Stimulated activated CD4-positive, alpha-beta T cell treated with anti-CD3 and anti-CD28 coated beads, Interleukin-4, amount 100 ng/mL, for 4 hours (primary cell): ENCODE results near the gene PPM1M.
A peak's percentile ranks its signal among the peaks of the same experiment; 100 is the strongest.

Experiments used
- DNase-seq, 2 experiments: peaks; one replicate each; pipeline ENCODE4 v3.0.0-alpha.2; 2020

The PPM1M gene

GRCh38 chr3:52216585-52217408 lies 28.8 kb upstream of the PPM1M start:
- peak in 1 of 2 experiments; percentile 75 for DNase-seq

- peak in 1 of 2 experiments; percentile 28 for DNase-seq
Measured at GRCh38 chr3:52217409-52217805, 28.2 kb upstream of the PPM1M start.

GRCh38 chr3:52218026-52218425 lies 27.5 kb upstream of the PPM1M start:
- no peak for DNase-seq

- no peak for DNase-seq
Measured at GRCh38 chr3:52218454-52218853, 27.1 kb upstream of the PPM1M start.

- DNase-seq: no peak
Measured at GRCh38 chr3:52218937-52219650, 26.5 kb upstream of the PPM1M start.

GRCh38 chr3:52220380-52221026 lies 25.1 kb upstream of the PPM1M start:
- DNase-seq: peak; percentile 74 to 89

GRCh38 chr3:52221141-52221562 lies 24.4 kb upstream of the PPM1M start:
- no peak for DNase-seq

- DNase-seq: peak in 1 of 2 experiments; percentile 37
Measured at GRCh38 chr3:52221563-52222318, 23.8 kb upstream of the PPM1M start.

GRCh38 chr3:52222319-52223221 lies 23.0 kb upstream of the PPM1M start:
- no peak for DNase-seq

GRCh38 chr3:52223449-52224408 lies 21.8 kb upstream of the PPM1M start:
- no peak for DNase-seq

GRCh38 chr3:52225452-52226228 lies 19.9 kb upstream of the PPM1M start, which contains the start of gene TLR9:
TLR9 (minus strand) TSS chr3:52225645; CDS start chr3:52225529, 116 bp downstream.
- DNase-seq: no peak

- no peak for DNase-seq
Measured at GRCh38 chr3:52226229-52226817, 19.2 kb upstream of the PPM1M start.

GRCh38 chr3:52227117-52227516 lies 18.4 kb upstream of the PPM1M start:
- DNase-seq: no peak

- no peak for DNase-seq
Measured at GRCh38 chr3:52227766-52228165, 17.8 kb upstream of the PPM1M start.

GRCh38 chr3:52228266-52228665 lies 17.3 kb upstream of the PPM1M start:
- DNase-seq: no peak

GRCh38 chr3:52228751-52229291 lies 16.7 kb upstream of the PPM1M start:
- DNase-seq: no peak

- no peak for DNase-seq
Measured at GRCh38 chr3:52229656-52230055, 15.9 kb upstream of the PPM1M start.

GRCh38 chr3:52230461-52230860 lies 15.1 kb upstream of the PPM1M start:
- no peak for DNase-seq
